ENCODE data around the gene YPEL5.

The YPEL5 gene

DNA sequence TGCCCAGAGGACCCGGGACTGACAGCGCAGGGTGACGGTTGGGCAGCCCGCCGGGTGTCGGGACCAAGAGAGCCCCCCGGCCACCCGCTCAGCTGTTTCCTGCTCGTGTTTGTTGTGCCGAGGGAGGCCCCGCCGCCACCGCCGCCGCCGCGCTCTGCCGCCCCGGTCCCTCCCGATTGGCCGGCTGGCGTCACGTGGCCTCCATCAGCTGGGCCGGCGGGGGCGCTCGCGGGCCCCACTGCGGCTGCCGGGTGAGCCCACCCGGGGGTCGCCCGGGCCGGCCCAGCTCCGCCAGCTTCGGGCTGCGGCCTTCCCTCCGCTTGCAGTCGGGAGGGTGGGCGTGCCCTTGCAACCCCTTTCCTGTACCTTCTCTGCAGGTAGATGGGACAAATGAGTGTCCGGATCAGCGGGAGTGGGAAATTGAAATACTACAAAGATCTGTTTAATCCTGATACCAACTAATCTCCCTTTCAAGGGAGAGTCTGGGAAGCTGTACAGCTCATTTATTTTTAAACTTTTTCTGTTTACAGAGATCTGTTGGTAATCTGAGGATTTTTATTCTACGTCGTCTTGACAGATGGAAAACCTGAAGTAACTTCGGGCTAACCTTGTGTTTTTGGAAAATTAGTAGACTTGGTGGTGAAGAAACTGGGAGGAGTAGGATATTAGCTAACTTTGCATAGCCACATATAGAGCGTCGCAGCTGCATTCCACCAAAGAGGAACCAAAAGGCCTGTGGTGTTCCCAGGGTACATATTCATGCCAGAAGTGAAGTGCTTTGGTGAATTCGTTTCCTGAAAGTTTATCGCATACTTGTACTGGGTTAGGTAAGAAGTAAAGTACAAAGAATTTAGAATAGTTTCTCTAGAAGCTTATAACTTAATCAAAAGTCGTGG, 1.2 kb downstream of the YPEL5 start:
- peaks cover 64% of the 10 kb centered on the region for H3K4me1 Mint-ChIP-seq (ENCODE audit: low read depth)
- H3K27me3 Mint-ChIP-seq, result no peaks in the 10 kb centered on the region
- H3K36me3 Mint-ChIP-seq, result peaks cover 5% of the 10 kb centered on the region
- peak overlapping the region; percentile 87 for H3K4me3 Mint-ChIP-seq
- H3K9me3 Mint-ChIP-seq (ENCODE audit: low read depth), result no peaks in the 10 kb centered on the region
- peak overlapping the region; percentile 87 for H3K27ac Mint-ChIP-seq

DNA sequence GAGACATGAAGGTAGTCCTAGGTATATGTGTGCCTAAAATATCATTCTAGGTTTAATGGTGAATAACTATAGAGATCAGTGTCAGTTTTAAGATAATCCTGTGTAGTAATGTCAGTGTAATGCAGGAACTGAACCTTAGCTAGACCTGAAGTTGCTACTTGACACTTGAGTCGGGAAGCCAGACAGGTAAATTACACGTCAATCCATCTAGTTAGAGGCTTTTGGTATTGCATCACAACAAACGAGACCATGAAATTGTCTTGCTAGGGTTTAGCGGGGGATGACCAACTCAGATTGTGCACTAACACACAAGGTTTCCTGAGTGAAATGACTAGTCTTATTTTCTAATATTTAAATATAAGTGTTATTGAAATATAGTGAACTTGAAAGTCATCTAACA, 2.0 kb downstream of the YPEL5 start:
- Mint-ChIP-seq H3K27ac (peak overlapping the region; percentile 87), H3K4me1 (ENCODE audit: low read depth) (peaks cover 67% of the 10 kb centered on the region), H3K27me3 (no peaks in the 10 kb centered on the region), H3K4me3 (peak overlapping the region; percentile 87), H3K36me3 (peaks cover 5% of the 10 kb centered on the region), H3K9me3 (ENCODE audit: low read depth) (no peaks in the 10 kb centered on the region)

DNA sequence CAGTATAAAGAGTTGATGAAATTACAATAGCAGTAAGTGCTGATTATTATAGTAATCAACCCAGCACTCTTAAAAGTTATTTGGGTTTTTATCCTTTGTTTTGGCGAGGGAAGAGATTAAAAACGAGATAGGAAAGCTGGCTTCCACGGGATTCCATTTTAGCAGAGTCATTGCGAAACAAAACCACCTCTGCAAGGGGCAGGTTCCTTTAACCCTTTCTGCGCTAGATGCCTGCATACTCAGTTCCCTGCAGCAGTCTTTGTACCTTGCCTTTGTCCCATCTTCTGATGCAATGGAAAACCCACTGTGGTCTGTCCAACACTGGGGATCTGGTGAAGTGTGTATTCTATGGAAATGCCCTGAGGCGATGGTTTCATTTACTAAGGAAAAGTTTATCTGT, 2.7 kb downstream of the YPEL5 start:
- H3K4me3 Mint-ChIP-seq, result peak overlapping the region; percentile 61
- H3K27ac Mint-ChIP-seq, result peak overlapping the region; percentile 58
- H3K9me3 Mint-ChIP-seq (ENCODE audit: low read depth), result no peaks in the 10 kb centered on the region
- H3K36me3 Mint-ChIP-seq, result peaks cover 5% of the 10 kb centered on the region
- peaks cover 68% of the 10 kb centered on the region for H3K4me1 Mint-ChIP-seq (ENCODE audit: low read depth)
- H3K27me3 Mint-ChIP-seq, result no peaks in the 10 kb centered on the region

DNA sequence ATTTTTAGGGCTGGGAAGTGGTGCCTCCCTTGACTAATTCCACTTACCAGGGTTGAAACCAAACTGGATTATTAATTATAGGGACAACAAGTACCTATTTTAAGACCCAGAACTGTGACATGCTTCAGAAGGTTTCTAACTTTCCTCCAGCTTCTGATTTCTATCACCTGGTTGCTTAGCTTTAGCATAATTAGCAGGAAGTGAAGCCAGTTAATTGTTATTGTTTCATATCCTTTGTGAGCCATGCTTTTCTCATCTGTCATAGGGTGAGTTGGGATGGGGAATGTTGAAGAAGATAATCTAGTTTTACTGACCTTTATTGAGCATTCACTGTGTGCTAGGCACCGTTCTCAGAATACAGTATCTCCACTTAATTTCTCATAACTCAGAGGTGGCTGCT, 3.2 kb downstream of the YPEL5 start:
- Mint-ChIP-seq H3K4me3 (peak overlapping the region; percentile 61), H3K27ac (peak overlapping the region; percentile 58), H3K9me3 (ENCODE audit: low read depth) (no peaks in the 10 kb centered on the region), H3K4me1 (ENCODE audit: low read depth) (peaks cover 66% of the 10 kb centered on the region), H3K36me3 (peaks cover 5% of the 10 kb centered on the region), H3K27me3 (no peaks in the 10 kb centered on the region)

DNA sequence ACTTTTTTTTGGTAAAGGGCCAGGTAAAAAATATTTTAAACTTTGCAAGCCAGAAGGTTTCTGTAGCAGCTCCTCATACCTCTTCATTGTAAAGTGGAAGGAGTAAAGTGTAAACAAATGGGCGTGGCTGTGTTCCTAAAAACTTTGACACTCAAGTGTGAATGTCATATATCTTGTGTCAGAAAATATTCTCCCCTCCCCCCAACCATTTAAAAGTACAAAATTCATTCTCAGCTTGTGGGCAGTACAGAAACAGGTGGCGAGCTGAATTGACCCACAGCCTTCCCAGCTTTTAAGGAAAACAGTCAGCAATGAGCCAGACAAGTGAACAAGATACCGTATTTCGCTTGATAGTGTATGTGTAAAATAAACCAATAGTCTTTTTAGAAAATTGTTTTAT, 4.0 kb downstream of the YPEL5 start:
- peaks cover 5% of the 10 kb centered on the region for H3K36me3 Mint-ChIP-seq
- H3K4me1 Mint-ChIP-seq (ENCODE audit: low read depth), result peaks cover 66% of the 10 kb centered on the region
- no peaks in the 10 kb centered on the region for H3K9me3 Mint-ChIP-seq (ENCODE audit: low read depth)
- no peak overlapping the region for H3K27ac Mint-ChIP-seq
- H3K27me3 Mint-ChIP-seq, result no peaks in the 10 kb centered on the region
- peak overlapping the region; percentile 28 for H3K4me3 Mint-ChIP-seq

DNA sequence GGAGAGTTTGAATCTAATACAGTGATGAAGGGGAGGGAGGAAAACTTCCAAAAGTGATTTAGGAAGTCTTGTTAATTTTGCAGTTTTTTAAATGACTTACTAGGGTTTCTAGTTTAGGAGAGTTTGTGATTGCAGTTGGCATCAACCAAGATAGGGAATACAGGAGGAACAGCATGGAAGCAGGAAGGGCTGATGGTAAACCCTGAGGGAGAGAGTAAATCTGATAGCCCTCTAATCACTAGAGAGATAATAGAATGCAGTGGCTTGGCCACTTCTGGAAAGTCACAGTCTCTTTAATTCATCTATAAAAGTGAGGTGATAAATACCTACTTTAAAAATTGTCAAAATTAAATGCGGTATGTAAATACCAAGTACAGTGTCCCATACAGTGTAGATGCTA, 5.6 kb downstream of the YPEL5 start:
- Mint-ChIP-seq H3K4me1 (ENCODE audit: low read depth) (peaks cover 73% of the 10 kb centered on the region), H3K36me3 (peaks cover 9% of the 10 kb centered on the region), H3K9me3 (ENCODE audit: low read depth) (no peaks in the 10 kb centered on the region), H3K27ac (peak overlapping the region; percentile 13), H3K4me3 (no peak overlapping the region), H3K27me3 (no peaks in the 10 kb centered on the region)

DNA sequence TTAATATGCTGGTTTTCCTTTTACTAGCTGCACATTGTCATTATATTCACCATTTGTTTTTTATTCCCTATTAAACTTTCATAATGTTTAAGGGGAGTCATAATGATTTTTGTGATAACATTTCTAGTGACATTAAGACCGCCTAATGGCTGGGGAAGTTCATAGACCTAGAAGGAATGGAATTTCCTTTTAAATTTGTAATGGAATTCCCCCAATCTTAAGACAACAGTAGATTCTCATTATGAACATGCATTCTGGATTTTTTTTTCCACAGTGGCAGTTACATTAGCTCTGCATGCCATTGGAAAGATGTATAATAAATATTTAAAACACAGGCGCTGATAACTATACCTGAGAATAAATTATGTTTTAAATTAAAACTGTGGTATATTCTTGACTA, 8.4 kb downstream of the YPEL5 start:
- H3K36me3 Mint-ChIP-seq, result peaks cover 18% of the 10 kb centered on the region
- no peaks in the 10 kb centered on the region for H3K9me3 Mint-ChIP-seq (ENCODE audit: low read depth)
- peaks cover 58% of the 10 kb centered on the region for H3K4me1 Mint-ChIP-seq (ENCODE audit: low read depth)
- H3K4me3 Mint-ChIP-seq, result no peak overlapping the region
- no peaks in the 10 kb centered on the region for H3K27me3 Mint-ChIP-seq
- no peak overlapping the region for H3K27ac Mint-ChIP-seq

DNA sequence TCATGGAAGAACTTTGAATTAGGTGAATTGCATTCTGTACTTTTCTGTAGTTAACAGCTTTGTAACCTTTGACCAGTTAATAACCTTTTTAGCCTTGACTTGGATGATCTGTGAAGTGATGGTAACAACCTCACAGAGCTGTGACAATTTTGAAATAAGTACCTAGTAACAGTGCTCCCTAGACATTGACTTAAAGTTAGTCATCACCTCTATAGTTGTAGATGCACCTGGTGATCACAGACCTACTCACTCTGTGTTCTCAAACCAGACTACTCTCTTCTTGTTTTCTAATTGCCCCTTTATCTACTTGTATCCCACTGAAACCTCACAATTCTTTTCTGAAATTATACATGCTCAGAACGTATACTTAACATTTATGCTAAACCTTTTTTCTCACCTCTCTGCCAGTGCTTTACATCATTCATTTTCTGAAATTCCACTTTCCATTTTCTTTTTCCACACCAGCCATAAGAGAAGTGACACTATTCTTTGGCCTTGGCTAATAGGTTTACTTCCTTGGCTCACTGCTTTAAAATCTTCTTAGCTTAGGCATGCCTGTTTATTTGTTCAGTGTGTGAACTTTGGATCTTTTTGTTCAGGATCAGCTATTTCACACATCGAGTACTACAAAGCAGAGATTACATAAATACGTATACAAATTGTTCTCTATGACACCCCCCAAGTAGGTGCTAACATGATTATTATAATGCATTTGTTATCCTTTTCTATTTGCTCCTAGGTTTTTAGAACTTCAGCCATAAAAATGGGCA, 9.3 kb downstream of the YPEL5 start:
- Mint-ChIP-seq H3K4me1 (ENCODE audit: low read depth) (peaks cover 50% of the 10 kb centered on the region), H3K4me3 (no peak overlapping the region), H3K27me3 (no peaks in the 10 kb centered on the region), H3K9me3 (ENCODE audit: low read depth) (no peaks in the 10 kb centered on the region), H3K36me3 (peaks cover 18% of the 10 kb centered on the region), H3K27ac (peak overlapping the region; percentile 81)

DNA sequence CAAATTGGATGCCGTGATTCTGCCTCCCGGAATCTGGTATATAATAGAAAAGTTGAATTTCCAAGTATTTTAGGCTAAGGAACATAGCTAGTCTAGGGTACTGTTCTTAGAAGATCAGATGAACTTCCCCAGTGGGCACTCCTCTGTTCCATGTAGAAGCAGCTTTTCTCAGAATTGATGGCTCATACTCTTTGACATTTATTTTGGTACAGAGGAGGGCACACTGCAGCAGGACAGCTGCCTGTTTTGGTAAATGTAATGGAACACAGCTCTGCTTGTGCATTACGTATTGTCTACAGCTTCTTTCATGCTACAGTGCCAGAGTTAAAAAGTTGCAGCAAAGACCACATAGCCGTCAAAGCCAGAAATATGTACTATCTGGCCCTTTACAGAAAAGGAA, 10.8 kb downstream of the YPEL5 start:
- Mint-ChIP-seq H3K27me3 (no peaks in the 10 kb centered on the region), H3K4me1 (ENCODE audit: low read depth) (peaks cover 39% of the 10 kb centered on the region), H3K27ac (peak overlapping the region; percentile 46), H3K36me3 (peaks cover 15% of the 10 kb centered on the region), H3K9me3 (ENCODE audit: low read depth) (no peaks in the 10 kb centered on the region), H3K4me3 (no peak overlapping the region)

DNA sequence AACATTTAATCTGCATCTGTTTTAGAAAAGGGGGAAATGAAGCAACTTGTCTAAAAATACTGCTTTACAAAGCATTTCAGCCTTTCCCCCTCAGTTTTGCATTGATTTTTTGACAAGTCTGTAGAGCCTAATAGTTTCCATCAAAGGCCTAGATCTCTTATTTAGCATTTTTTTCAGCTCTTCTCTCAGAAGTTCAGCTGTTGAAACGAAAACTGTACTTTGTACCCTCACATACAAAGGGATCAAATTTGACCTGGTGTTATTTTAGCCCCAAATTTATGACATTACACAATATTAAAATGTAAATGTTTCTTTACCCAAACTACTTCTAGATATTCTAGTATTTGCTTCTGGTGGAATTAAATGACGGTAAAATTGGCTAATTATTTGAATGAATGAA, 13.0 kb downstream of the YPEL5 start:
- Mint-ChIP-seq H3K36me3 (peaks cover 15% of the 10 kb centered on the region), H3K9me3 (ENCODE audit: low read depth) (no peaks in the 10 kb centered on the region), H3K4me3 (no peak overlapping the region), H3K27me3 (no peaks in the 10 kb centered on the region), H3K27ac (no peak overlapping the region), H3K4me1 (ENCODE audit: low read depth) (peaks cover 27% of the 10 kb centered on the region)

DNA sequence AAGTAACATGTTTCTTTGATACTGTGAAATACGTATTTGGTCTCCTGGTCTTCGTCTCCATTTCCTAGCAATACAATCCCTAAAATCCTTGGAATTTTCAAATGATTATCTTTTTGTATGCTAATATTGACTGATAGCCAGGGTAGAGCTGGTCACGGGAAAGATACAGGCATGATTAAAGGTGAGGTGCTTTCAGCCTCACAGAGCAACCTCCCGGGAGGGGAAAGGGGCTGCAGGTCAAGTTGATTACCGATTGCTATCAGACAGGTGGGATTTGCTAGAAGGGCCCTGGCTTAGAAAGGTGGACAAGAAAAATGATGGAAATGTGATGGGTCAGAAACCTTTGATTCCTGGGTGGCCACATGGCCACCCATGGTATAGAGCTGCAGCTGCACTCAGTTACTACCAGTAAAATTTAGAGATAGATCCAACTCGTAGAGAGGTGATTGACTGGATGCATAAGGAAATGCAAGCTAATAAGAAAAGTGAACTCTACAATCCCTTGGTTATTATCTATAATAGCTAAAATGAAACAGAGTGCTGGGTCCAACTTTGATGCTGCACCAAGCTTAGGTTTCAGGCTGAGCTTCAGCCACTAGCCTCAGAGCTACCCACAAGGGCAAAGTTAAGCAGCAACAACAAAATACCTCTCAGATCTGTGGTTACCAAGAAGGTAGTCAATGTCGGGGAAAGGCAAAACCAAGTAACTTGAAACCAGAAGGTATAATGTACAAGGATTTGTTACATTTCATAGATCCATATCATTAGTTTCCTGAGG, 15.3 kb downstream of the YPEL5 start:
- Mint-ChIP-seq H3K27ac (peak overlapping the region; percentile 23), H3K9me3 (ENCODE audit: low read depth) (no peaks in the 10 kb centered on the region), H3K4me3 (no peak overlapping the region), H3K36me3 (peaks cover 11% of the 10 kb centered on the region), H3K4me1 (ENCODE audit: low read depth) (peaks cover 14% of the 10 kb centered on the region), H3K27me3 (no peaks in the 10 kb centered on the region)

DNA sequence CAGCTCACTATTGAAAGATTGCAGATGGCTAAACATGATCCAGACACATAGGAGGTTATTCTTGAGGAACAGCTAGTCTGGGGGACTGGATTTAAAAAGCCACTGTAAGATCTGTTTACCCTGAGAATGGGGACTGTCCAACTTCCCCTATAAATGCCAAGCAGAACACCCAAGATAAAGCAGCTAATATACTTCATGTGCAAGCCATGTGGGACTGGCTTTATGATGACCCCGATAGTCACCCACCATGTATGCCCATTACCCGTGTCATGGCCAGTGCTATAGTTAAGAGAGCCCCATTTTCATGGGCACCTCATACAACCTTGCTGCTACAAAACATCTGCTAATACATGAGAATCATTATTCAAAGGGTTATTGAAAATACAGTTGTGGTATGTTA, 16.0 kb downstream of the YPEL5 start:
- peaks cover 11% of the 10 kb centered on the region for H3K36me3 Mint-ChIP-seq
- no peak overlapping the region for H3K4me3 Mint-ChIP-seq
- H3K9me3 Mint-ChIP-seq (ENCODE audit: low read depth), result no peaks in the 10 kb centered on the region
- H3K4me1 Mint-ChIP-seq (ENCODE audit: low read depth), result peaks cover 7% of the 10 kb centered on the region
- no peaks in the 10 kb centered on the region for H3K27me3 Mint-ChIP-seq
- H3K27ac Mint-ChIP-seq, result peak overlapping the region; percentile 23

DNA sequence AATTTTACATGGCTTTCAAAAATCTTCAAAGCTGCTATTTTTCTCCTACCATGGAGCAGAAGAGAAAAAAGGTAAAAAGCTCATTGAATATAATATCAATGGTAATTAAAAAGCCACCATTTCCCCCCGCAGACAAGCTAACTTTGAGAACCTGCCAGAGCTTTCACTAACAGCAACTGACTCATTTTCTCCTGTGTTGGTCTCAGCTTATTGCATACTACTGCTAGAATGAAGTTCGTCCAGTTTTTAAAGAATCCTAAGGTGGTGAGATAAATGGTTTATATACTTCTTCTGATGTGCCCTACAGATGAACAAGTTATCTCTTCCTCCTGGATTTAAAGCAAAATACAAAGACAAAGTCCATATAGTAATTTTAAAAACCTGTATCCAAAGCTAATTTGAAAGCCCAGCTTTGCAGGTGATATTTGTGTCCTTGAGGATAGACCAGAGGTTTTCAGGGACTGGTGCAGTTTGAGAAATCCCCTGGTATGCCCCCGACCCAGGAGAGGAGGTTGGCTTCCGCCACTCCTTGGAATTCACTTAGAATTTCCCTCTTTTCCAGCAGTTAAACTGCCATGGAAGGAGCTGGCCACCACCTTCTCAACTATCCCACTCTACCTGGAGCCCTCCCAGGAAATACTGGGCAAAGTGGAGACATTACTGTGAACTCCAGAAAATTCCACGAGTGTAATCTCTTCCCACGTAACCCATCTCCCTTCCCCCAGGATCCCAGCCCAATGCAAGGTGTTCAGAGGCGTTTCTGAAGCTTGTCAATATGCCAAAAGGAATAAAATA, 17.5 kb downstream of the YPEL5 start:
- Mint-ChIP-seq H3K9me3 (ENCODE audit: low read depth) (no peaks in the 10 kb centered on the region), H3K4me1 (ENCODE audit: low read depth) (peaks cover 3% of the 10 kb centered on the region), H3K27me3 (no peaks in the 10 kb centered on the region), H3K4me3 (no peak overlapping the region), H3K27ac (no peak overlapping the region), H3K36me3 (peaks cover under 1% of the 10 kb centered on the region)

DNA sequence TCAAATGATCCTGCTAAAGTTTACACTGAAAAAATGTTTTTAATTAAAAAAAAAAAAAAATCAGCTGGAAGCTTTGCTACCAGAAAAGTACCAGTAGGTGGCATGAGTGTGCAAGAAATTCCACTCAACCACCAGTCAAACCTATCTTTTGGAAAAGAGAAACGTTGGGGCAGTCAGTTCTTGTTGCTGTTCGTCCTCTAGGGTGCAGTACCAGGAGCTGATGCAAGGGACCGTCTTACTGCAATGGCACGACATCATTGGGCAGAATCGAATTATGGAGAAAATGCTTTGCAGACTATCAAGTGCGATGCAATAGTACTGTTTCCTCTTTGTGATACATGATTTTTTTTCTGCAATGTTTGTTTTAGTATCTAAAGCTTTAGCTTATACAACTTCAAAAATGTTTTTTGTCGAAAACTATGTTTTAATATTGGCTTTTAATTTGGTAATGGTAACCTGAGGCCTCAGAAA, 18.3 kb downstream of the YPEL5 start:
- Mint-ChIP-seq H3K36me3 (no peaks in the 10 kb centered on the region), H3K4me3 (no peak overlapping the region), H3K9me3 (ENCODE audit: low read depth) (no peaks in the 10 kb centered on the region), H3K27me3 (no peaks in the 10 kb centered on the region), H3K27ac (no peak overlapping the region), H3K4me1 (ENCODE audit: low read depth) (peaks cover 3% of the 10 kb centered on the region)

Measured in activated naive CD8-positive, alpha-beta T cell (primary cell).